ENCODE measurements around the gene MT1B. TPM values are rescaled to one million over a fixed set of nuclear protein-coding genes. Genes with fewer than 3 reads are reported as not detected.

MT1B gene
- total and polyA plus RNA-seq, 7 donors, result not detected

DNA sequence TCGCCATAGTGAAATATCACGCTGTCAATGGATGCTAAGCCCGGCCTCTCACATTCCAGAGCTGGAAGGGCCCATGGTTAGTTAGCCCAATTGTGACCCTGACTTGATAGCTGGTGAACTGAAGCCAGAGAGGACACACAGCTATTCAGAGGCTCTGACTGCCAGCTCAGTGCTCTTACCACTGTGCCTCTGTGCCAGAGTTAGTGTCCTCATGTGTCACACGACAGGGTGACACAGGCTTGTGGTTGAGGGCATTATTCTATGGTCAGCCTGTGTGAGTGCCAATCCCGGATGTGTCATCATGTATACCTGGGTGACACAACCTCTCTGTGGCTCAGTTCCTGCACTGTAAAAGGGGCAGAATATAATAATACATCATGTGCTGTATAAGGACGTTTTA is 28.1 kb downstream of the MT1B start:
- no peak overlapping the region for H3K27ac ChIP-seq

DNA sequence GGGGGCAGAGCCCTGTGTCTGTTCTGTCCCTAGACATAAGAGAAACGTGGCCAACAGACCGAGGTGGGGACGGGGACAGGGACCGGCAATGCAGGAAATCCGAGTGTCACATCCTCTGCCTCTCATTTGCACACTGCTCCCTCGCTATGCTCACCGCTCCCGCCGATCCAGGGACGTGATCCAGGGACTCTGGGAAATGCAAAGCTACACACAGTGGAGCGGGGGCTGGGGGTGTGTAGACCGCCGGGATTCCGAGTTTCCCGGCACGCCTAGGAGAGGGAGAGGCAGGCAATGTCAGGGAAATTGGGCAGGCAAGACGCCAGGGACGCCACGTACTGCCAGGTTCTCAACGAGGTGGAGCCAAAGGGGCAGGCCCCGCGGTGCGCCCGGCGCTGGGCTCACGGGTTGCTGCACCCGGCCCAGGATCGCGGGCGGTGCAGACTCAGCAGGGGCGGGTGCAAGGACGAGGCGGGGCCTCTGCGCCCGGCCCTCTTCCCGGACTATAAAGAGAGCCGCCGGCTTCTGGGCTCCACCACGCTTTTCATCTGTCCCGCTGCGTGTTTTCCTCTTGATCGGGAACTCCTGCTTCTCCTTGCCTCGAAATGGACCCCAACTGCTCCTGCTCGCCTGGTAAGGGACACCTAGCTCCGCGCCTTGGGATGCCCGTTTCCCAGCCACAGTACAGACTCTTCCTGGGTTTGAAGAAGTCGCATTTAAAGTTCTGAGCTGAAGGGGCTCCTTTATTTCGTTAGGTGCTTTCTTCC is 30.4 kb downstream of the MT1B start, which contains the start of gene MT1X:
MT1X (plus strand) TSS at position 532 of the 764 bp plus-strand sequence; CDS start at position 603, 71 bp downstream.
- Histone ChIP-seq H3K27me3 (peaks cover 0 to 1% (median 0%) of the 10 kb centered on the region in 3 donors), H3K9me3 (no peaks in the 10 kb centered on the region), H3K36me3 (no peaks in the 10 kb centered on the region), H3K27ac (peak within 1 kb of the TSS; percentile 66 to 83 (median 80)), H3K4me3 (peak within 1 kb of the TSS; percentile 44 to 66 (median 58)), H3K4me1 (peaks cover 0 to 27% (median 22%) of the 10 kb centered on the region in 4 donors)
- peak; percentile 98 for DNase-seq
- intact Hi-C loops (cut with DNase I), result loop anchor here (1.0 to 2.0 kb wide), 2 partner anchors 57 to 74 kb away; partner anchors contain the start of genes MT1E and MT2A
- TF ChIP-seq POLR2AphosphoS5 (IDR thresholded peaks at IDR 0.05) (peak in 3 of 4 donors; percentile 97 to 99 (median 97)), EP300 (IDR thresholded peaks at IDR 0.05) (peak in 3 of 4 donors; percentile 67 to 88 (median 88)), POLR2A (IDR thresholded peaks at IDR 0.05) (peak; percentile 93)
- TF ChIP-seq, protein P1, sequence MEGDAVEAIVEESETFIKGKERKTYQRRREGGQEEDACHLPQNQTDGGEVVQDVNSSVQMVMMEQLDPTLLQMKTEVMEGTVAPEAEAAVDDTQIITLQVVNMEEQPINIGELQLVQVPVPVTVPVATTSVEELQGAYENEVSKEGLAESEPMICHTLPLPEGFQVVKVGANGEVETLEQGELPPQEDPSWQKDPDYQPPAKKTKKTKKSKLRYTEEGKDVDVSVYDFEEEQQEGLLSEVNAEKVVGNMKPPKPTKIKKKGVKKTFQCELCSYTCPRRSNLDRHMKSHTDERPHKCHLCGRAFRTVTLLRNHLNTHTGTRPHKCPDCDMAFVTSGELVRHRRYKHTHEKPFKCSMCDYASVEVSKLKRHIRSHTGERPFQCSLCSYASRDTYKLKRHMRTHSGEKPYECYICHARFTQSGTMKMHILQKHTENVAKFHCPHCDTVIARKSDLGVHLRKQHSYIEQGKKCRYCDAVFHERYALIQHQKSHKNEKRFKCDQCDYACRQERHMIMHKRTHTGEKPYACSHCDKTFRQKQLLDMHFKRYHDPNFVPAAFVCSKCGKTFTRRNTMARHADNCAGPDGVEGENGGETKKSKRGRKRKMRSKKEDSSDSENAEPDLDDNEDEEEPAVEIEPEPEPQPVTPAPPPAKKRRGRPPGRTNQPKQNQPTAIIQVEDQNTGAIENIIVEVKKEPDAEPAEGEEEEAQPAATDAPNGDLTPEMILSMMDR (IDR thresholded peaks at IDR 0.05), result no peak
- 0 to 1% methylated on average over 49 of the region's 49 CpGs for WGBS, 2 donors

More for the DNA sequence above, 28.1 kb downstream of the MT1B start:
- TF ChIP-seq POLR2AphosphoS5 (IDR thresholded peaks at IDR 0.05), result no peak
- TF ChIP-seq, protein P1 (IDR thresholded peaks at IDR 0.05), result no peak
- TF ChIP-seq POLR2A (IDR thresholded peaks at IDR 0.05), result no peak
- TF ChIP-seq EP300 (IDR thresholded peaks at IDR 0.05), result no peak
- intact Hi-C loops (cut with DNase I), result no loop called here
- Histone ChIP-seq H3K9me3 (no peaks in the 10 kb centered on the region), H3K4me3 (no peak overlapping the region), H3K4me1 (peaks cover 0 to 36% (median 32%) of the 10 kb centered on the region in 4 donors), H3K27me3 (peaks cover 5 to 24% (median 19%) of the 10 kb centered on the region in 3 donors), H3K36me3 (no peaks in the 10 kb centered on the region)
- 91 to 92% methylated on average over 6 of the region's 6 CpGs for WGBS, 2 donors
- no peak for DNase-seq

DNA sequence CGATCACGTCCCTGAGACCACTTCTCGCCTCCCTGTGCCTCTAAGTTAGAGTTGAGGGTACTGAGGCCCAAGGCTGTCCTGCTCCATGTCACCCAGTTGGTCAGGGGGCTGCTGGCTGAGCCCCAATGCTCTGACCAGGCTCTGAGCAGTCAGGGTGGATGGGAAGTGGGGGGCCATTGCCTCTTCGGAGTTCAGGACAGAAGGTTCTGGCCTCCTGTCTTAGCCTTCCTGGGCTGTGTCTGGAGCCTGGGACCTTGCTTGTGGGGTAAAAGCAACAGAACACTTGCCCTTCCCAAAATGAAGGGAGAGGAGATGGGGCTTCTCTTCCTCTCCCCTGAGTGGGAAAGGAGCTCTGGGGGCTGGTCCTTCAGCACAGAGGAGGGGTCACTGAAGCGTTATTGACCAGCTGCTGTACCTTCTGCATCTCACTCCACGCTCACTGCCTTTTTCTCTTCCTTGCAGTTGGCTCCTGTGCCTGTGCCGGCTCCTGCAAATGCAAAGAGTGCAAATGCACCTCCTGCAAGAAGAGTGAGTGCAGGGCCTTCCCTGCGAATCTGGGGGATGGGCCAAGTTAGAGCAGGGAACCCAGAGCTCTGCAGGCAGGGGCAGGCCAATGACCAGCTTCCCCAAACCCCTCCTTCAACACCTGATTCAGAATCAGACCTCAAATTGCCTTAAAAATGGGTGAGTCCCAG is 31.2 kb downstream of the MT1B start:
- intact Hi-C loops (cut with DNase I), result loop anchor here (1.0 to 2.0 kb wide), 2 partner anchors 58 to 75 kb away; partner anchors contain the start of genes MT1E and MT2A
- peak overlapping the region; percentile 44 to 66 (median 58) for H3K4me3 ChIP-seq
- TF ChIP-seq, protein P1 (IDR thresholded peaks at IDR 0.05), result no peak
- TF ChIP-seq EP300 (IDR thresholded peaks at IDR 0.05), result no peak
- TF ChIP-seq POLR2AphosphoS5 (IDR thresholded peaks at IDR 0.05), result no peak
- TF ChIP-seq POLR2A (IDR thresholded peaks at IDR 0.05), result no peak
- no peaks in the 10 kb centered on the region for H3K27me3 ChIP-seq
- DNase-seq, result peak; percentile 66
- peaks cover 0 to 27% (median 22%) of the 10 kb centered on the region in 4 donors for H3K4me1 ChIP-seq
- no peaks in the 10 kb centered on the region for H3K9me3 ChIP-seq
- no peaks in the 10 kb centered on the region for H3K36me3 ChIP-seq
- peak overlapping the region; percentile 66 to 83 (median 80) for H3K27ac ChIP-seq
- WGBS, 2 donors, result 7 to 35% methylated on average over 8 of the region's 8 CpGs

DNA sequence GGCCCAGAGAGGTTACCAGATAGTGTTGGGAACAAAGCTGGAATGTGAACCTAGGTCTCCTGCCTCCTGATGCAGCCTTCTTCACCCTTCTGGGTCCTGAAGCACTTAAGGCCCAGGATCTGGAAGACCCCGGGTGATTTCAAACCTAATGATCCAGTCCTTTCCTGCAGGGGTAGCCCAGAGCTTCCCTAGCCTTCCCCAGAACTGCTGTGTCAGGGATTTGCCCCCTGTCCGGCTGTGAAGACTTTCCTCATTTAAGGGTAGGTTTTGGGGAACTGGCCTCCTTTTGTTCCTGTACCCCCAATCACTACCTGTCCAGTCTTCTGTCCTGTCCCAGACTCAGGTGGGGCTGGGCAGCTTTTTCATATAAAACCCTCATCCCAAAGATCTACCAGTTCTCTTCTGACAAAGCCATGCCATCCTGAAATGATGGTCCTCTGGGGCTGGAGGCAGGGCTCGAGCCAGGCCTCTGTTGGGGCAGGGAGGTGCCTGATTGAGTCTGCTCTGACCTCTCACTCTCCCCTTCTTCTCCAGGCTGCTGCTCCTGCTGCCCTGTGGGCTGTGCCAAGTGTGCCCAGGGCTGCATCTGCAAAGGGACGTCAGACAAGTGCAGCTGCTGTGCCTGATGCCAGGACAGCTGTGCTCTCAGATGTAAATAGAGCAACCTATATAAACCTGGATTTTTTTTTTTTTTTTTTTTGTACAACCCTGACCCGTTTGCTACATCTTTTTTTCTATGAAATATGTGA is 31.9 kb downstream of the MT1B start:
- intact Hi-C loops (cut with DNase I), result loop anchor here (2.0 kb wide), 1 partner anchor 59 kb away; the partner anchor contains the start of gene MT1E
- H3K4me1 ChIP-seq, result peaks cover 0 to 27% (median 22%) of the 10 kb centered on the region in 4 donors

More for the DNA sequence above, 31.9 kb downstream of the MT1B start:
- WGBS, 2 donors, result 60 to 79% methylated on average over 5 of the region's 5 CpGs
- H3K4me3 ChIP-seq, result peak overlapping the region; percentile 44 to 66 (median 58)
- H3K9me3 ChIP-seq, result no peaks in the 10 kb centered on the region
- DNase-seq, result peak; percentile 68
- peak overlapping the region; percentile 66 to 83 (median 80) for H3K27ac ChIP-seq
- H3K27me3 ChIP-seq, result no peaks in the 10 kb centered on the region
- TF ChIP-seq POLR2A (IDR thresholded peaks at IDR 0.05) (no peak), POLR2AphosphoS5 (IDR thresholded peaks at IDR 0.05) (no peak), EP300 (IDR thresholded peaks at IDR 0.05) (no peak)
- TF ChIP-seq, protein P1 (IDR thresholded peaks at IDR 0.05), result no peak
- no peaks in the 10 kb centered on the region for H3K36me3 ChIP-seq

Measured in sigmoid colon (tissue), 7 donors.